Breast epithelium (tissue), 4 donors: Measurements from ENCODE around the gene PPHLN1. TPM values are rescaled to one million over a fixed set of nuclear protein-coding genes. Genes with fewer than 3 reads are reported as not detected.

Experiments used
- DNase-seq, 2 donors: peaks; one replicate each; pipeline ENCODE4 v3.0.0-alpha.2; 2019; ENCODE audit warnings: low spot score in 2 of 2
- H3K27ac ChIP-seq, 2 donors: fragments of 200-600 bp; sonication (generic) in 1 of 2; one replicate each; pipeline ENCODE4 v1.5.1; 2016 to 2019; ENCODE audit warnings: mild to moderate bottlenecking in 1 of 2
- H3K27me3 ChIP-seq, 2 donors: fragments of 200-600 bp; sonication (generic) in 1 of 2; one replicate each; pipeline versions ENCODE4 v1.5.1 to v1.6.0; 2017 to 2019; ENCODE audit warnings: control low read depth in 1 of 2, mild to moderate bottlenecking in 1 of 2
- H3K36me3 ChIP-seq: fragments of 200-600 bp; one replicate; pipeline ENCODE4 v1.5.1; 2019
- H3K4me1 ChIP-seq, 2 donors: fragments of 200-600 bp; sonication (generic); one replicate each; pipeline ENCODE4 v1.5.1; 2016 to 2019; ENCODE audit warnings: control low read depth in 1 of 2
- H3K4me3 ChIP-seq, 3 donors: fragments of 200-600 bp; sonication (generic); 1 replicate in 2 of 3; 2 replicates in 1 of 3; pipeline ENCODE4 v1.5.1; 2016 to 2019; ENCODE audit warnings: mild to moderate bottlenecking in 3 of 3, moderate library complexity in 2 of 3
- H3K9me3 ChIP-seq, 2 donors: fragments of 200-600 bp; sonication (generic) in 1 of 2; one replicate each; pipeline ENCODE4 v1.5.1; 2016 to 2019; ENCODE audit warnings: control low read depth in 1 of 2
- CTCF ChIP-seq, 3 donors: fragments of 450-650 bp; IDR thresholded peaks; one replicate each; pipeline ENCODE4 v1.5.1; 2016 to 2017; ENCODE audit warnings: antibody characterized with exemption in 3 of 3, mild to moderate bottlenecking in 3 of 3, moderate library complexity in 3 of 3
- POLR2A ChIP-seq: fragments of 450-650 bp; IDR thresholded peaks from one replicate; pipeline ENCODE4 v1.6.1; 2016; ENCODE audit warnings: antibody characterized with exemption, mild to moderate bottlenecking, moderate library complexity
- POLR2AphosphoS5 ChIP-seq, 3 donors: sonication (generic); formaldehyde crosslinking; IDR thresholded peaks; one replicate each; pipeline ENCODE4 v1.6.1; 2017; ENCODE audit warnings: antibody characterized with exemption in 3 of 3
- intact Hi-C: fragments of 100-400 bp; cut with DNase I; formaldehyde crosslinking; loops from one replicate; pipeline ENCODE4 v1.15.1; 2023; ENCODE audit warnings: low total_unique reads
- total RNA-seq, 3 donors: library from RNA; depleted of rRNA; stranded (reverse); fragments of >200 nt; gene quantifications; one replicate each; pipeline ENCODE4 v1.1.0, GENCODE V29; 2016

PPHLN1 gene
- total RNA-seq, 3 donors from 2014 or later = 52.0 to 90.6 (median 62.3) TPM

GRCh38 chr12:42282294-42282693 lies 43.7 kb upstream of the PPHLN1 start:
- no peaks in the 10 kb centered on the region for H3K36me3 ChIP-seq
- intact Hi-C loops = no loop called here
- DNase-seq = no peak

GRCh38 chr12:42283739-42284138 lies 42.2 kb upstream of the PPHLN1 start:
- H3K36me3 ChIP-seq = no peaks in the 10 kb centered on the region
- DNase-seq = no peak
- H3K4me1 ChIP-seq = no peaks in the 10 kb centered on the region
- H3K9me3 ChIP-seq = no peaks in the 10 kb centered on the region
- H3K27ac ChIP-seq = no peak overlapping the region
- H3K4me3 ChIP-seq = no peak overlapping the region
- intact Hi-C loops = no loop called here
- no peaks in the 10 kb centered on the region for H3K27me3 ChIP-seq
- TF ChIP-seq POLR2AphosphoS5 (IDR thresholded peaks at IDR 0.05) (no peak), CTCF (IDR thresholded peaks at IDR 0.05) (no peak), POLR2A (no peak)

More at GRCh38 chr12:42282294-42282693, 43.7 kb upstream of the PPHLN1 start:
- Histone ChIP-seq H3K4me3 (no peak overlapping the region), H3K9me3 (no peaks in the 10 kb centered on the region), H3K4me1 (no peaks in the 10 kb centered on the region), H3K27ac (no peak overlapping the region), H3K27me3 (no peaks in the 10 kb centered on the region)
- TF ChIP-seq POLR2A = no peak
- TF ChIP-seq CTCF (IDR thresholded peaks at IDR 0.05) = no peak
- TF ChIP-seq POLR2AphosphoS5 (IDR thresholded peaks at IDR 0.05) = no peak

GRCh38 chr12:42284157-42284556 lies 41.8 kb upstream of the PPHLN1 start:
- DNase-seq = no peak
- TF ChIP-seq POLR2A (no peak), CTCF (IDR thresholded peaks at IDR 0.05) (no peak), POLR2AphosphoS5 (IDR thresholded peaks at IDR 0.05) (no peak)
- Histone ChIP-seq H3K27me3 (no peaks in the 10 kb centered on the region), H3K4me3 (no peak overlapping the region), H3K27ac (no peak overlapping the region), H3K36me3 (no peaks in the 10 kb centered on the region), H3K4me1 (no peaks in the 10 kb centered on the region), H3K9me3 (no peaks in the 10 kb centered on the region)
- intact Hi-C loops = no loop called here

GRCh38 chr12:42284876-42285275 lies 41.1 kb upstream of the PPHLN1 start:
- no peaks in the 10 kb centered on the region for H3K36me3 ChIP-seq
- no peak overlapping the region for H3K27ac ChIP-seq
- DNase-seq = no peak
- no peak overlapping the region for H3K4me3 ChIP-seq
- no peaks in the 10 kb centered on the region for H3K9me3 ChIP-seq
- TF ChIP-seq POLR2AphosphoS5 (IDR thresholded peaks at IDR 0.05) (no peak), POLR2A (no peak), CTCF (IDR thresholded peaks at IDR 0.05) (no peak)
- no peaks in the 10 kb centered on the region for H3K27me3 ChIP-seq
- no peaks in the 10 kb centered on the region for H3K4me1 ChIP-seq
- intact Hi-C loops = no loop called here

GRCh38 chr12:42285431-42285830 lies 40.5 kb upstream of the PPHLN1 start:
- no peaks in the 10 kb centered on the region for H3K27me3 ChIP-seq
- H3K36me3 ChIP-seq = no peaks in the 10 kb centered on the region
- H3K9me3 ChIP-seq = no peaks in the 10 kb centered on the region
- no peak for DNase-seq
- H3K4me3 ChIP-seq = no peak overlapping the region
- TF ChIP-seq POLR2AphosphoS5 (IDR thresholded peaks at IDR 0.05) = no peak
- no peak for TF ChIP-seq POLR2A
- H3K27ac ChIP-seq = no peak overlapping the region
- no peaks in the 10 kb centered on the region for H3K4me1 ChIP-seq
- intact Hi-C loops = no loop called here

- Histone ChIP-seq H3K27me3 (no peaks in the 10 kb centered on the region), H3K36me3 (no peaks in the 10 kb centered on the region), H3K4me1 (no peaks in the 10 kb centered on the region), H3K27ac (no peak overlapping the region), H3K9me3 (no peaks in the 10 kb centered on the region), H3K4me3 (no peak overlapping the region)
- intact Hi-C loops = no loop called here
- DNase-seq = no peak
- TF ChIP-seq POLR2A (no peak), POLR2AphosphoS5 (IDR thresholded peaks at IDR 0.05) (no peak), CTCF (IDR thresholded peaks at IDR 0.05) (no peak)
Measured at GRCh38 chr12:42286741-42287140, 39.2 kb upstream of the PPHLN1 start.
